IMR-90 (cell line): ENCODE measurements around the gene CORO1A. TPM values are rescaled to one million over a fixed set of nuclear protein-coding genes. Genes with fewer than 3 reads are reported as not detected.
"Not testable (repeated sequence)": the region's sequence is repeated elsewhere in the genome, so short reads cannot be mapped to it uniquely, and the experiment has no call there.

Experiments used
- ATAC-seq: fragments of 200-7000 bp; cut with Tn5 transposase; 2 replicates; pipeline ENCODE4 v1.9.1; 2020; ENCODE audit warnings: low read depth, mild to moderate bottlenecking, moderate library complexity
- BruUV-seq: library from RNA; stranded (reverse); fragments of 400-500 nt; replicated peaks from 2 replicates; lab custom pipeline; 2021; lab: Mats Ljungman, UMichigan
- CTCF ChIA-PET: fragments of 300-600 bp; formaldehyde crosslinking; extraction: SDS; loops from one replicate; lab custom pipeline; 2021; ENCODE audit warnings: antibody characterized with exemption; lab: Yijun Ruan, JAX
- POLR2A ChIA-PET: fragments of 300-600 bp; sonication (Branson Sonifier 250); formaldehyde crosslinking; loops from one replicate; lab custom pipeline; 2022; ENCODE audit warnings: antibody characterized with exemption; ENCODE audit not compliant: unreplicated experiment; lab: Charles Lee
- DNase-seq: peaks from one replicate; pipeline ENCODE4 v3.0.0; 2013
- H2AFZ ChIP-seq: replicated peaks from 2 replicates; pipeline ENCODE3; 2013; ENCODE audit warnings: low read length, mild to moderate bottlenecking; ENCODE audit not compliant: poor library complexity
- H2AK5ac ChIP-seq: 2 replicates; pipeline ENCODE4 v1.6.1; 2013; ENCODE audit warnings: low read depth, low read length, inconsistent platforms
- H2AK9ac ChIP-seq: replicated peaks from 2 replicates; pipeline ENCODE3; 2013; ENCODE audit warnings: mild to moderate bottlenecking, low read depth, low read length, moderate library complexity; ENCODE audit not compliant: poor library complexity
- H2BK120ac ChIP-seq: 2 replicates; pipeline ENCODE4 v1.6.1; 2013; ENCODE audit warnings: low read depth, low read length, inconsistent platforms
- H2BK15ac ChIP-seq: 3 replicates; pipeline ENCODE4 v1.6.1; 2013; ENCODE audit warnings: low read depth, low read length, inconsistent platforms
- H2BK20ac ChIP-seq: 2 replicates; pipeline ENCODE4 v1.6.1; 2013; ENCODE audit warnings: low read depth, mild to moderate bottlenecking, inconsistent platforms, low read length, moderate library complexity
- H2BK5ac ChIP-seq: 2 replicates; pipeline ENCODE4 v1.6.1; 2013; ENCODE audit warnings: mild to moderate bottlenecking, low read depth, low read length, inconsistent platforms; ENCODE audit not compliant: poor library complexity, severe bottlenecking
- H3K14ac ChIP-seq: replicated peaks from 2 replicates; pipeline ENCODE4 v1.6.1; 2013; ENCODE audit warnings: low read depth, low read length, inconsistent platforms
- H3K18ac ChIP-seq: 2 replicates; pipeline ENCODE4 v1.6.1; 2013; ENCODE audit warnings: low read depth, low read length, control low read depth
- H3K23ac ChIP-seq: 2 replicates; pipeline ENCODE4 v1.6.1; 2013; ENCODE audit warnings: low read depth, low read length, inconsistent platforms
- H3K27ac ChIP-seq: 2 replicates; pipeline ENCODE4 v1.5.1; 2013; ENCODE audit warnings: mild to moderate bottlenecking, control low read depth, low read length; ENCODE audit not compliant: insufficient read depth
- H3K27me3 ChIP-seq: 2 replicates; pipeline ENCODE4 v1.6.1; 2013; ENCODE audit warnings: low read length; ENCODE audit not compliant: control insufficient read depth, insufficient read depth
- H3K36me3 ChIP-seq: 2 replicates; pipeline ENCODE4 v1.6.1; 2013; ENCODE audit warnings: low read length, mixed read lengths; ENCODE audit not compliant: control insufficient read depth, insufficient read depth
- H3K4ac ChIP-seq: 2 replicates; pipeline ENCODE4 v1.6.1; 2013; ENCODE audit warnings: low read depth, low read length, inconsistent platforms
- H3K4me1 ChIP-seq: 2 replicates; pipeline ENCODE4 v1.6.1; 2013; ENCODE audit warnings: low read length, mixed read lengths; ENCODE audit not compliant: control insufficient read depth, insufficient read depth
- H3K4me2 ChIP-seq: 2 replicates; pipeline ENCODE4 v1.6.1; 2013; ENCODE audit warnings: low read depth, mild to moderate bottlenecking, control low read depth, low read length, moderate library complexity
- H3K4me3 ChIP-seq: 2 replicates; pipeline ENCODE4 v1.5.1; 2013; ENCODE audit warnings: low read depth, mild to moderate bottlenecking, control low read depth, low read length, moderate library complexity; ENCODE audit not compliant: insufficient read depth
- H3K56ac ChIP-seq: 2 replicates; pipeline ENCODE4 v1.6.1; 2013; ENCODE audit warnings: low read length, inconsistent platforms; ENCODE audit not compliant: insufficient read depth; ENCODE audit errors: extremely low read depth
- H3K79me1 ChIP-seq, 2 experiments: 2 replicates each; pipeline ENCODE4 v1.6.1; 2013; ENCODE audit warnings: low read length in 2 of 2, inconsistent platforms in 1 of 2, low read depth in 1 of 2
- H3K9ac ChIP-seq: 2 replicates; pipeline ENCODE4 v1.6.1; 2013; ENCODE audit warnings: low read depth, low read length, control low read depth
- H3K9me1 ChIP-seq: 2 replicates; pipeline ENCODE4 v1.6.1; 2013; ENCODE audit warnings: low read length, inconsistent platforms; ENCODE audit not compliant: insufficient read depth
- H3K9me3 ChIP-seq: 2 replicates; pipeline ENCODE4 v1.6.1; 2013; ENCODE audit warnings: low read length; ENCODE audit not compliant: control insufficient read depth, insufficient read depth
- H4K20me1 ChIP-seq: 2 replicates; pipeline ENCODE4 v1.6.1; 2013; ENCODE audit warnings: low read length, inconsistent platforms; ENCODE audit not compliant: insufficient read depth
- H4K5ac ChIP-seq: 2 replicates; pipeline ENCODE4 v1.6.1; 2013; ENCODE audit warnings: mild to moderate bottlenecking, low read depth, low read length, control low read depth
- H4K8ac ChIP-seq, 2 experiments: 2 replicates each; pipeline ENCODE4 v1.6.1; 2013; ENCODE audit warnings: low read depth in 2 of 2, low read length in 2 of 2, control low read depth in 1 of 2, inconsistent platforms in 1 of 2
- H4K91ac ChIP-seq: 2 replicates; pipeline ENCODE4 v1.6.1; 2013; ENCODE audit warnings: low read depth, low read length, inconsistent platforms; ENCODE audit not compliant: insufficient read depth
- WGBS, 2 experiments: methylation state at CpG; one replicate each; pipeline versions ENCODE4 v1.1.5 to v1.1.7; 2013; ENCODE audit warnings: missing lambda C conversion rate in 2 of 2; ENCODE audit not compliant: insufficient read length in 1 of 2; ENCODE audit errors: extremely low coverage in 2 of 2; 5-methylcytosine and 5-hydroxymethylcytosine counted together
- dilution Hi-C: fragments of 300-500 bp; cut with HindIII; formaldehyde crosslinking; loops from one replicate; pipeline ENCODE4 v1.14.3; 2018; ENCODE audit warnings: low sequenced_read_pairs; ENCODE audit not compliant: unreplicated experiment
- in situ Hi-C: fragments of 300-500 bp; cut with MboI; formaldehyde crosslinking; loops from 3 replicates; pipeline ENCODE4 v1.14.3; 2019; ENCODE audit warnings: low sequenced_read_pairs, inconsistent platforms, mixed read lengths
- intact Hi-C: fragments of 100-400 bp; cut with micrococcal nuclease; formaldehyde crosslinking; loops from 2 replicates; pipeline ENCODE4 v1.10.0; 2022
- polyA plus RNA-seq, 3 experiments: library from polyadenylated mRNA; depleted of rRNA; stranded (reverse); fragments of >200 nt; gene quantifications; 2 replicates each; pipeline ENCODE4 v1.2.3, GENCODE V29; 2012; ENCODE audit warnings: low replicate concordance in 1 of 3
- total RNA-seq: library from RNA; depleted of rRNA; stranded (reverse); fragments of >200 nt; gene quantifications from 2 replicates; pipeline ENCODE4 v1.2.3, GENCODE V29; 2012

Gene CORO1A
- total and polyA plus RNA-seq, 2 of the 4 experiments (the other 2 are of a cell fraction), result 7.2 to 13.2 TPM

DNA sequence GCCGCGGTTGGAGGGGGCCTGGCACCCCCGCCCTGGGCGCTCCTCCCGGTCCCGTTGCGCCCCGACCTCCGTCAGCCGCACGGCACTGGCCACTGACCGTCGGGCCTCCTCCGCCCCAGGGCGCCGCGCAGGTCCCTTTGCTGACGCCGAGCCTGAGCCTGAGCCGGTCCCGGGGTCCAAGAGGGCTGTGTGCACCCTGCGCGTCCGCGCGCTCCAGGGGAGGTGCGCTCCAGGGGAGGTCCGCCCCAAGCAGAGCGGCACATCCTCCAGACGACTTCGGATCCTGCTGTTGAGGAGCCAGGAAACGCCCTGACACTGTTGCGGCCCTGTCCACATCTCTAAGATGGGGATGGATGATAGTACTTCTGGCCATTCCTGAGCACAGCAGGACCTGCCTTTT lies 22.9 kb downstream of the CORO1A start:
- H4K8ac ChIP-seq, H2BK5ac ChIP-seq, H3K56ac ChIP-seq, in situ Hi-C loops, H3K18ac ChIP-seq, H3K14ac ChIP-seq, CTCF ChIA-PET, H2AK9ac ChIP-seq, H4K5ac ChIP-seq, H2AK5ac ChIP-seq, BruUV-seq, POLR2A ChIA-PET, H3K4me3 ChIP-seq, H3K27me3 ChIP-seq, H3K9me3 ChIP-seq, H3K27ac ChIP-seq, H2BK15ac ChIP-seq, H3K4me1 ChIP-seq, DNase-seq, H3K23ac ChIP-seq, H4K91ac ChIP-seq, dilution Hi-C loops, H3K36me3 ChIP-seq, intact Hi-C loops, H2BK120ac ChIP-seq, H3K4ac ChIP-seq, H2AFZ ChIP-seq, H3K9ac ChIP-seq, H2BK20ac ChIP-seq, H4K20me1 ChIP-seq, H3K9me1 ChIP-seq, H3K79me1 ChIP-seq, H3K4me2 ChIP-seq: not testable (repeated sequence)
- ATAC-seq, result peak; percentile 24
- no CpG with 5 or more reads among the region's 33 CpGs for WGBS, 2 experiments

DNA sequence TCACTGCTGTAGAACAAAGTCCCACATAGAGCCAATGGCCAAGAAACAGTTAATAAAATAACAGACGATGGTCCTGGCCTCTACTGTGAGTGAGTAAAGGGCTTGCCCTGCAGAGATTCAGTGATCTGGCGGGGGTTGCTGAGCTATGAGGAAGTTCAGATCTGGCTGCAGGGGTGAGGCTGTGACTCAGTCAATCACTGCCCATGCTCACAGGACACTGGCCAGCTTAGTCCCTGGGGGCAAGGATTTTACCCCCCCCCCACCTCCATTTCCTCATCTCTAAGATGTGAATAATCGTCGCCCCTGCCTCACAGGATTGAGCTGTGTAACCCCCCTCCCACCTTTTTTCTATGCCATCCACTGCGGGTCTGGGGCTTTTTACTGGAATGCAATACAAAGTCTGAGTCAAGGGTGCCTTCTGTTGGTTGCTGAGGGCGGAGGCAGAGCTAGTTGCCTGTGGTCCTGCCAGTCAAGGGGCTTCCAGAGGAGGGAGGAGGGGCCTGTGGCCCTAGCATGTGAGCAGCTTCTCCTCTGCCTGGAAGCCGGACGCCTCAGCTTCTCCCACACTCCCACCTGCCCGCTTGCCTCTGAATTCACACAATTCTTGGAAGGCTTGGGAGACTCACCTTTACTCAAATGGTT lies 23.8 kb downstream of the CORO1A start:
- H2AK5ac ChIP-seq, H3K4me2 ChIP-seq, dilution Hi-C loops, H3K27ac ChIP-seq, intact Hi-C loops, H2BK20ac ChIP-seq, H3K4ac ChIP-seq, H4K20me1 ChIP-seq, H4K8ac ChIP-seq, H2AFZ ChIP-seq, H3K79me1 ChIP-seq, H4K91ac ChIP-seq, H4K5ac ChIP-seq, H3K14ac ChIP-seq, H2BK120ac ChIP-seq, DNase-seq, H2BK15ac ChIP-seq, CTCF ChIA-PET, H2BK5ac ChIP-seq, H3K9ac ChIP-seq, in situ Hi-C loops, H3K4me1 ChIP-seq, H3K23ac ChIP-seq, H2AK9ac ChIP-seq, H3K27me3 ChIP-seq, H3K9me1 ChIP-seq, BruUV-seq, H3K4me3 ChIP-seq, H3K18ac ChIP-seq, H3K9me3 ChIP-seq, POLR2A ChIA-PET, H3K56ac ChIP-seq, H3K36me3 ChIP-seq: not testable (repeated sequence)
- no CpG with 5 or more reads among the region's 9 CpGs for WGBS, 2 experiments
- ATAC-seq, result peak; percentile 76
